GM19455 (cell line): ENCODE results near the gene LRFN5.
"Not testable (repeated sequence)": the region's sequence is repeated elsewhere in the genome, so short reads cannot be mapped to it uniquely, and the experiment has no call there.

ENCODE experiments used
- ATAC-seq: cut with Tn5 transposase; IDR thresholded peaks from one replicate; pipeline ENCODE4 v1.9.1; 2021; ENCODE audit not compliant: unreplicated experiment

LRFN5 gene

DNA sequence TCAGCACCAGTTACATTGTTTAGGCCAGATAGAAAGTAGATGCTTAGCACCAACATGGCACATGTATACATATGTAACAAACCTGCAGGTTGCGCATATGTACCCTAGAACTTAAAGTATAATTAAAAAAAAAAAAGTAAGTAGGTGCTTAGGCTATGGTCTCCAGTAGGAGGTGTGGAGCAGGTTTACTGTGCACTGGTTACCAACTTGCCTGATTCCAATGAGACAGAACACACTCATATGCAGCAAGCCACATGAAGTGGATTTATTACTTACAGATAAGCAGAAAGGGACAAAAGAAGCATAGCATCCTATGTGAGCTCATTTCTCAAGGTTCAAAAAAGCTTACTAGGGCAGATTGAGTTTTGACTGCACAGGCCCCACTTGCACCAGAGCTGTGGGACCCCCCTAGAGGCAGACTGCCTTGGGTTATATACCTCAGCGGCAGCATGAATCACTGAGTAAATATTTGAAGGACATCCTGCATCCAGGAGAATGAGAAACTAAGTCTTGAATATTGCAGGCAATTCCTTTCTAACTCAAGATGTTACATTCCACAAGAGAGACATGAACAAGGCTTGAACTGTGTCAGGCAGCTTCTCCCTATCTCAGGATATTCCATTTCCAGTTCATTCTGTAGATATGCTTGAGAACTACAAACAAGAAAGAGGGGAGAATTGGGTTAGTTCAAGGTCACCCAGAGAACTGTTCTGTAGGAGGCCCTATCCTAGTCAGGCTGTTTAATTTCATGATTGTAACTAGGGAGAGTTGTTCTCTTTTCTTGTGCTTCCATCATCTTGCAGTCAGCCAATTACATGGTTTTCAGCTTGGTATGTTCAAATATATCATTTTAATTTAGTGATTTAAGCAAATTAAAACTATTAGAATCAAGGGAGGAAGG is 30.1 kb downstream of the LRFN5 start:
- no peak for ATAC-seq

GRCh38 chr14:41641690-41642089 is 35.0 kb downstream of the LRFN5 start:
- ATAC-seq = no peak

DNA sequence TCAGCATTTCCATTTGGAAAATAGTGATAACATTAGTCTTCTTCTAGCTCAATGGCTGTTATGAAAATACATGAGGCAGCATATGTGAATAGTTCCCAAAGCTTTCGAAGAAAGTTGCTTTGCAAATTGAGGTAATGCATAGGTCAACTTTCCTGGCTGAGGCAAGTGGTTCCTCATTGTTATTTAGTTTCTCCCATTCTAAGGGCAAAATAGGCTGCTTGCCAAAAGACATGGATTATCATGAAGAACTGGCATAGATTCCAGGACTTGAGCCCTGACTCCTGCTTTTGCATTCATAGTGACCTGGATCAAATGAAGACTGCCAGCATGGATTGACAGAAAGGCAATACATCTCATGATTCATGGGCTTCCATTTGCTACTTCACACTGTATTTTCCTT is 35.7 kb downstream of the LRFN5 start:
- ATAC-seq = no peak

DNA sequence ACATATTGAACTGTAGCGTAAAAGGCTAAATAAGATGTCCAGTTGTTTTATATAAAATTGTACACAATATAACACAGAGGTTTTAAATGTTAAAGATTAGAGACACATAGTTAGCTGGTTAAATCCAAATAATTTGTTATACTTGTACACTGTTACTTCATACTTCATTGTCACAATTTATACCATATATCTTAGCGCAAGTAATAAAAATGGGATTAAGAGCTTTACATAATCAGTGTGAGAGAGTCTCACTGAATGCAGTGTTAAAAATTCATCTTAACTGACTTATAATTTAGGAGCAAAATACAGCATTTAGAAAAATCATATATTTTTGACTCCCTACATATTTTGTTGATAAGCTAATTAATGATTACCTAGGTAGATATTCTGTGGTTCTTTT is 36.1 kb downstream of the LRFN5 start:
- ATAC-seq = no peak

GRCh38 chr14:41644606-41645005 is 37.9 kb downstream of the LRFN5 start:
- ATAC-seq = no peak

GRCh38 chr14:41650802-41651201 is 44.1 kb downstream of the LRFN5 start:
- ATAC-seq = no peak

- no peak for ATAC-seq
Observed at GRCh38 chr14:41654196-41654595, 47.5 kb downstream of the LRFN5 start.

- no peak for ATAC-seq
Observed at GRCh38 chr14:41662780-41663472, 56.2 kb downstream of the LRFN5 start.

GRCh38 chr14:41663473-41663850 is 56.8 kb downstream of the LRFN5 start:
- no peak for ATAC-seq

DNA sequence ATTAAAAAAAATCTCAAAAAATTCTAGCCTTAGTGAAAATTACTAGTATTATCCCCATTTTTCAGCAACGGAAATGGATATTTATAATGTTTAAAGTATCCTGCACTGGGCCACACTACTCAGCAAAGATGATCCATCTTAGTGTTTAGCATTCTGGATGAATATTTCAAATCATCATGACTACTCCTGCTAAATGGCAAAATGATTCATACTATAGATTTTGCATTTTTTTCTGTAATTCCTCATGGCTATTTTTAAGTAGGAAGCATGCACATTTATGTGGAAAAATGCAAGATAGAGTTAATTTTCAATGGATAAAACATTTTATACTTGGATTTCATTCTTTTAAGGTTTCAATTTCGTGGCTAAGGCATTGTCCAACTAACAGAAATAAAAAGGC is 59.6 kb downstream of the LRFN5 start:
- ATAC-seq = no peak

GRCh38 chr14:41668356-41668755 is 61.7 kb downstream of the LRFN5 start:
- no peak for ATAC-seq

- not testable (repeated sequence) for ATAC-seq
Observed at GRCh38 chr14:41673601-41674000, 66.9 kb downstream of the LRFN5 start.

DNA sequence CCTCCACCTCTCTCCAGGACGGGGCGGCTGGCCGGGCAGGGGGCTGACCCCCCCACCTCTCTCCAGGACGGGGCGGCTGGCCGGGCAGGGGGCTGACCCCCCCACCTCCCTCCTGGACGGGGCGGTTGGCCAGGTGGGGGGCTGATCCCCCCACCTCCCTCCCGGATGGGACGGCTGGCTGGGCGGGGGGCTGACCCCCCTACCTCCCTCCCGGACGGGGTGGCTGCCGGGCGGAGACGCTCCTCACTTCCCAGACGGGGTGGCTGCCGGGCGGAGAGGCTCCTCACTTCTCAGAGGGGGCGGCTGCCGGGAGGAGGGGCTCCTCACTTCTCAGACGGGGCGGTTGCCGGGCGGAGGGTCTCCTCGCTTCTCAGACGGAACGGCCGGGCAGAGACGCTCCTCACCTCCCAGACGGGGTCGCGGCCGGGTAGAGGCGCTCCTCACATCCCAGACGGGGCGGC is 67.9 kb downstream of the LRFN5 start:
- not testable (repeated sequence) for ATAC-seq

DNA sequence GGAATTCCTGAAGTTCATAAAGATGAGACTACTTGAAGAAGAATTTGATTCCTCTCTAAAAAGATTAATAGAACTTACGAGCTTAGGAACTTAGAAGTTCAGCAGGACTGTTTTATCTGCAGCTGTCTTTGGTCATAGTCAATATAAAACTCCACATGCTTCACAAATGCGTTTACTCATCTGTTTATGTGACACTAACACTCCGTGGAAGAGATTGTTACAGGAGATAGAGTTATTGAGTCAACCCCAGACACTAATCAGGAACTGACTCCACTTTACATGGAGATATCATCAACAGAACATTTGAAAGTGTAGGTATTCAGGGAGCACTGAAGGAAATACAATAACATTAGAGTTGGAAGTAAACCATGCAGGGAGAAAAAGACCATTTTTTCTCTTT is 92.8 kb downstream of the LRFN5 start:
- ATAC-seq = no peak

GRCh38 chr14:41718477-41719166 is 111.9 kb downstream of the LRFN5 start:
- ATAC-seq = no peak

- no peak for ATAC-seq
Observed at GRCh38 chr14:41739203-41739602, 132.5 kb downstream of the LRFN5 start.

GRCh38 chr14:41743140-41743539 is 136.5 kb downstream of the LRFN5 start:
- ATAC-seq = no peak

GRCh38 chr14:41749429-41749828 is 142.8 kb downstream of the LRFN5 start:
- peak; percentile 55 for ATAC-seq

GRCh38 chr14:41750575-41750974 is 143.9 kb downstream of the LRFN5 start:
- ATAC-seq = not testable (repeated sequence)

- ATAC-seq = no peak
Observed at GRCh38 chr14:41758011-41758665, 151.5 kb downstream of the LRFN5 start.

- ATAC-seq = no peak
Observed at GRCh38 chr14:41761204-41761603, 154.5 kb downstream of the LRFN5 start.
